ENCODE data around the gene SELENOK. TPM values are rescaled to one million over a fixed set of nuclear protein-coding genes. Genes with fewer than 3 reads are reported as not detected.
A peak's percentile ranks its signal among the peaks of the same experiment; 100 is the strongest.

The SELENOK gene
- total RNA-seq, 1 experiment from 2014 or later, result 51.5 TPM

GRCh38 chr3:53858096-53858741 lies 33.4 kb downstream of the SELENOK start:
- H3K36me3 Mint-ChIP-seq (ENCODE audit: insufficient read depth, unreplicated experiment), result peaks cover 37% of the 10 kb centered on the region
- H3K4me1 ChIP-seq, result no peaks in the 10 kb centered on the region
- no peaks in the 10 kb centered on the region; the same call in 1 of the 2 replicates for H3K36me3 ChIP-seq (ENCODE audit: control insufficient read depth, insufficient read depth, low read length)
- TF ChIP-seq CTCF (IDR thresholded peaks at IDR 0.05; ENCODE audit: insufficient read depth in 1 of 2, low read depth in 1 of 2, low read length in 1 of 2, severe bottlenecking in 1 of 2, unreplicated experiment in 1 of 2), result peak in 1 of 2 experiments; percentile 4
- no peaks in the 10 kb centered on the region for H3K9me3 Mint-ChIP-seq (ENCODE audit: unreplicated experiment)
- H3K27me3 Mint-ChIP-seq (ENCODE audit: insufficient read depth, unreplicated experiment), result no peaks in the 10 kb centered on the region
- H3K27me3 ChIP-seq (replicated peaks; ENCODE audit: control insufficient read depth, insufficient read depth, low read length), result no peaks in the 10 kb centered on the region
- no peak overlapping the region for H3K4me3 ChIP-seq (ENCODE audit: low read depth, low read length)
- no peaks in the 10 kb centered on the region for H3K9me3 ChIP-seq
- H3K27ac Mint-ChIP-seq (ENCODE audit: unreplicated experiment), result no peak overlapping the region
- no peak overlapping the region for H3K4me3 Mint-ChIP-seq (ENCODE audit: unreplicated experiment)
- no TSS peak for BruUV-seq (replicated peaks)
- no peaks in the 10 kb centered on the region for H3K4me1 Mint-ChIP-seq (ENCODE audit: low read depth, unreplicated experiment)
- DNase-seq, result no peak
- CTCF ChIA-PET, result no interaction called here
- intact Hi-C loops (cut with micrococcal nuclease; ENCODE audit: unreplicated experiment), result no loop called here
- POLR2A ChIA-PET, result no interaction called here

GRCh38 chr3:53856964-53857363 lies 34.7 kb downstream of the SELENOK start:
- peaks cover 32% of the 10 kb centered on the region for H3K36me3 Mint-ChIP-seq (ENCODE audit: insufficient read depth, unreplicated experiment)
- CTCF ChIA-PET, result no interaction called here
- H3K4me3 Mint-ChIP-seq (ENCODE audit: unreplicated experiment), result no peak overlapping the region
- intact Hi-C loops (cut with micrococcal nuclease; ENCODE audit: unreplicated experiment), result no loop called here
- POLR2A ChIA-PET, result no interaction called here
- H3K27ac Mint-ChIP-seq (ENCODE audit: unreplicated experiment), result no peak overlapping the region
- no peaks in the 10 kb centered on the region for H3K27me3 ChIP-seq (replicated peaks; ENCODE audit: control insufficient read depth, insufficient read depth, low read length)
- no peak overlapping the region for H3K4me3 ChIP-seq (ENCODE audit: low read depth, low read length)
- H3K9me3 ChIP-seq, result no peaks in the 10 kb centered on the region
- no peaks in the 10 kb centered on the region for H3K27me3 Mint-ChIP-seq (ENCODE audit: insufficient read depth, unreplicated experiment)
- H3K36me3 ChIP-seq (ENCODE audit: control insufficient read depth, insufficient read depth, low read length), result peaks cover 2% of the 10 kb centered on the region
- H3K4me1 Mint-ChIP-seq (ENCODE audit: low read depth, unreplicated experiment), result no peaks in the 10 kb centered on the region
- TF ChIP-seq CTCF (IDR thresholded peaks at IDR 0.05; ENCODE audit: insufficient read depth in 1 of 2, low read depth in 1 of 2, low read length in 1 of 2, severe bottlenecking in 1 of 2, unreplicated experiment in 1 of 2), result no peak
- H3K4me1 ChIP-seq, result no peaks in the 10 kb centered on the region
- no peaks in the 10 kb centered on the region for H3K9me3 Mint-ChIP-seq (ENCODE audit: unreplicated experiment)
- no peak for DNase-seq
- BruUV-seq (replicated peaks), result no TSS peak

GRCh38 chr3:53850895-53851294 lies 40.8 kb downstream of the SELENOK start:
- Histone ChIP-seq H3K36me3 (ENCODE audit: control insufficient read depth, insufficient read depth, low read length) (peaks cover 2% of the 10 kb centered on the region; the same call in 1 of the 2 replicates), H3K4me3 (ENCODE audit: low read depth, low read length) (no peak overlapping the region), H3K4me1 (no peaks in the 10 kb centered on the region), H3K9me3 (no peaks in the 10 kb centered on the region), H3K27me3 (replicated peaks; ENCODE audit: control insufficient read depth, insufficient read depth, low read length) (no peaks in the 10 kb centered on the region)
- TF ChIP-seq CTCF (IDR thresholded peaks at IDR 0.05; ENCODE audit: insufficient read depth in 1 of 2, low read depth in 1 of 2, low read length in 1 of 2, severe bottlenecking in 1 of 2, unreplicated experiment in 1 of 2), result no peak
- peaks cover 8% of the 10 kb centered on the region for H3K4me1 Mint-ChIP-seq (ENCODE audit: low read depth, unreplicated experiment)
- no peak overlapping the region for H3K27ac Mint-ChIP-seq (ENCODE audit: unreplicated experiment)
- ChIA-PET CTCF (no interaction called here), POLR2A (no interaction called here)
- no peaks in the 10 kb centered on the region for H3K27me3 Mint-ChIP-seq (ENCODE audit: insufficient read depth, unreplicated experiment)
- no peak overlapping the region for H3K4me3 Mint-ChIP-seq (ENCODE audit: unreplicated experiment)
- peaks cover 13% of the 10 kb centered on the region for H3K36me3 Mint-ChIP-seq (ENCODE audit: insufficient read depth, unreplicated experiment)
- DNase-seq, result no peak
- no peaks in the 10 kb centered on the region for H3K9me3 Mint-ChIP-seq (ENCODE audit: unreplicated experiment)
- intact Hi-C loops (cut with micrococcal nuclease; ENCODE audit: unreplicated experiment), result no loop called here
- no TSS peak for BruUV-seq (replicated peaks)
